NT2/D1 (cell line): ENCODE results near the gene SRCIN1.

Experiments used
- SUZ12 ChIP-seq: IDR thresholded peaks from 2 replicates; pipeline ENCODE4 v1.6.1; 2011; ENCODE audit not compliant: insufficient read length, insufficient read depth; ENCODE audit errors: extremely low read depth
- YY1 ChIP-seq: IDR thresholded peaks from 2 replicates; pipeline ENCODE4 v1.6.1; 2011; ENCODE audit not compliant: insufficient read length, insufficient read depth
- ZNF274 ChIP-seq: IDR thresholded peaks from 2 replicates; pipeline ENCODE4 v1.6.1; 2011; ENCODE audit warnings: mild to moderate bottlenecking, low read depth, low read length

- TF ChIP-seq YY1: no peak
- no peak for TF ChIP-seq ZNF274
- TF ChIP-seq SUZ12: no peak
Measured at GRCh38 chr17:38567350-38567749, 38.4 kb downstream of the SRCIN1 start.
